Measurements from ENCODE around the gene TBCA. TPM values are rescaled to one million over a fixed set of nuclear protein-coding genes. Genes with fewer than 3 reads are reported as not detected.

Gene TBCA
- polyA plus RNA-seq, 1 of the 3 experiments (the other 2 are of a cell fraction): 199 TPM

GRCh38 chr5:77778881-77779438 lies 2.8 kb upstream of the TBCA start:
- no peak overlapping the region for H3K27ac ChIP-seq (ENCODE audit: low read depth in 2 of 2, low read length in 1 of 2)
- peaks cover 5% of the 10 kb centered on the region for H3F3A ChIP-seq (replicated peaks; ENCODE audit: insufficient read depth)
- H3K4me2 ChIP-seq: no peak overlapping the region
- CTCF ChIA-PET: no interaction called here
- TF ChIP-seq TEAD4 (IDR thresholded peaks at IDR 0.05; ENCODE audit: borderline replicate concordance, insufficient read depth) (no peak), FOSL2 (IDR thresholded peaks at IDR 0.05; ENCODE audit: borderline replicate concordance, low read depth) (no peak), FOXM1 (IDR thresholded peaks at IDR 0.05; ENCODE audit: low read depth) (no peak), NFIC (IDR thresholded peaks at IDR 0.05; ENCODE audit: borderline replicate concordance) (no peak), POLR2AphosphoS5 (IDR thresholded peaks at IDR 0.05; ENCODE audit: low read depth, low read length) (no peak), MXI1 (IDR thresholded peaks at IDR 0.05; ENCODE audit: low read depth, low read length) (no peak), RXRA (IDR thresholded peaks at IDR 0.05; ENCODE audit: borderline replicate concordance, low read depth) (no peak), RFX5 (IDR thresholded peaks at IDR 0.05; ENCODE audit: low read length) (no peak), JUND (IDR thresholded peaks at IDR 0.05) (no peak), EP300 (IDR thresholded peaks at IDR 0.05; ENCODE audit: borderline replicate concordance in 1 of 2, low read depth in 1 of 2, low read length in 1 of 2) (no peak), PBX3 (IDR thresholded peaks at IDR 0.05) (no peak), NRF1 (IDR thresholded peaks at IDR 0.05; ENCODE audit: low read depth, low read length) (no peak), RCOR1 (IDR thresholded peaks at IDR 0.05; ENCODE audit: low read length) (no peak), IRF3 (IDR thresholded peaks at IDR 0.05; ENCODE audit: low read depth, low read length) (no peak), TAF1 (IDR thresholded peaks at IDR 0.05; ENCODE audit: borderline replicate concordance, low read depth, low read length) (no peak), RAD21 (IDR thresholded peaks at IDR 0.05; ENCODE audit: low read length) (no peak)
- TF ChIP-seq, protein P1, sequence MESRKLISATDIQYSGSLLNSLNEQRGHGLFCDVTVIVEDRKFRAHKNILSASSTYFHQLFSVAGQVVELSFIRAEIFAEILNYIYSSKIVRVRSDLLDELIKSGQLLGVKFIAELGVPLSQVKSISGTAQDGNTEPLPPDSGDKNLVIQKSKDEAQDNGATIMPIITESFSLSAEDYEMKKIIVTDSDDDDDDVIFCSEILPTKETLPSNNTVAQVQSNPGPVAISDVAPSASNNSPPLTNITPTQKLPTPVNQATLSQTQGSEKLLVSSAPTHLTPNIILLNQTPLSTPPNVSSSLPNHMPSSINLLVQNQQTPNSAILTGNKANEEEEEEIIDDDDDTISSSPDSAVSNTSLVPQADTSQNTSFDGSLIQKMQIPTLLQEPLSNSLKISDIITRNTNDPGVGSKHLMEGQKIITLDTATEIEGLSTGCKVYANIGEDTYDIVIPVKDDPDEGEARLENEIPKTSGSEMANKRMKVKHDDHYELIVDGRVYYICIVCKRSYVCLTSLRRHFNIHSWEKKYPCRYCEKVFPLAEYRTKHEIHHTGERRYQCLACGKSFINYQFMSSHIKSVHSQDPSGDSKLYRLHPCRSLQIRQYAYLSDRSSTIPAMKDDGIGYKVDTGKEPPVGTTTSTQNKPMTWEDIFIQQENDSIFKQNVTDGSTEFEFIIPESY (IDR thresholded peaks at IDR 0.05; ENCODE audit: borderline replicate concordance, low read depth): no peak
- TF ChIP-seq, protein P2, sequence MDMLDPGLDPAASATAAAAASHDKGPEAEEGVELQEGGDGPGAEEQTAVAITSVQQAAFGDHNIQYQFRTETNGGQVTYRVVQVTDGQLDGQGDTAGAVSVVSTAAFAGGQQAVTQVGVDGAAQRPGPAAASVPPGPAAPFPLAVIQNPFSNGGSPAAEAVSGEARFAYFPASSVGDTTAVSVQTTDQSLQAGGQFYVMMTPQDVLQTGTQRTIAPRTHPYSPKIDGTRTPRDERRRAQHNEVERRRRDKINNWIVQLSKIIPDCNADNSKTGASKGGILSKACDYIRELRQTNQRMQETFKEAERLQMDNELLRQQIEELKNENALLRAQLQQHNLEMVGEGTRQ (IDR thresholded peaks at IDR 0.05; ENCODE audit: borderline replicate concordance, low read depth, low read length): no peak
- TF ChIP-seq, protein P3, sequence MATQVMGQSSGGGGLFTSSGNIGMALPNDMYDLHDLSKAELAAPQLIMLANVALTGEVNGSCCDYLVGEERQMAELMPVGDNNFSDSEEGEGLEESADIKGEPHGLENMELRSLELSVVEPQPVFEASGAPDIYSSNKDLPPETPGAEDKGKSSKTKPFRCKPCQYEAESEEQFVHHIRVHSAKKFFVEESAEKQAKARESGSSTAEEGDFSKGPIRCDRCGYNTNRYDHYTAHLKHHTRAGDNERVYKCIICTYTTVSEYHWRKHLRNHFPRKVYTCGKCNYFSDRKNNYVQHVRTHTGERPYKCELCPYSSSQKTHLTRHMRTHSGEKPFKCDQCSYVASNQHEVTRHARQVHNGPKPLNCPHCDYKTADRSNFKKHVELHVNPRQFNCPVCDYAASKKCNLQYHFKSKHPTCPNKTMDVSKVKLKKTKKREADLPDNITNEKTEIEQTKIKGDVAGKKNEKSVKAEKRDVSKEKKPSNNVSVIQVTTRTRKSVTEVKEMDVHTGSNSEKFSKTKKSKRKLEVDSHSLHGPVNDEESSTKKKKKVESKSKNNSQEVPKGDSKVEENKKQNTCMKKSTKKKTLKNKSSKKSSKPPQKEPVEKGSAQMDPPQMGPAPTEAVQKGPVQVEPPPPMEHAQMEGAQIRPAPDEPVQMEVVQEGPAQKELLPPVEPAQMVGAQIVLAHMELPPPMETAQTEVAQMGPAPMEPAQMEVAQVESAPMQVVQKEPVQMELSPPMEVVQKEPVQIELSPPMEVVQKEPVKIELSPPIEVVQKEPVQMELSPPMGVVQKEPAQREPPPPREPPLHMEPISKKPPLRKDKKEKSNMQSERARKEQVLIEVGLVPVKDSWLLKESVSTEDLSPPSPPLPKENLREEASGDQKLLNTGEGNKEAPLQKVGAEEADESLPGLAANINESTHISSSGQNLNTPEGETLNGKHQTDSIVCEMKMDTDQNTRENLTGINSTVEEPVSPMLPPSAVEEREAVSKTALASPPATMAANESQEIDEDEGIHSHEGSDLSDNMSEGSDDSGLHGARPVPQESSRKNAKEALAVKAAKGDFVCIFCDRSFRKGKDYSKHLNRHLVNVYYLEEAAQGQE (IDR thresholded peaks at IDR 0.05; ENCODE audit: low read depth, low read length): no peak
- H3K4me3 ChIP-seq (ENCODE audit: low read depth in 2 of 2, low read length in 1 of 2): no peak overlapping the region
- no peaks in the 10 kb centered on the region for H3K27me3 ChIP-seq (ENCODE audit: insufficient read depth)
- H3K9me2 ChIP-seq: no peaks in the 10 kb centered on the region
- POLR2A ChIA-PET: no interaction called here
- no peak overlapping the region for H3K9ac ChIP-seq
- no peaks in the 10 kb centered on the region for H3K36me3 ChIP-seq (replicated peaks in 1 of 2; ENCODE audit: control insufficient read depth in 1 of 2, insufficient read depth in 2 of 2, low read length in 1 of 2)
- 87% methylated on average over 2 of the region's 2 CpGs for WGBS (ENCODE audit: low lambda C conversion rate)
- peaks cover 0 to 14% of the 10 kb centered on the region in 2 experiments; a peak in 3 of 4 replicates for H3K4me1 ChIP-seq (ENCODE audit: control insufficient read depth in 1 of 2, insufficient read depth in 2 of 2, low read depth in 1 of 2, low read length in 1 of 2)
- H3K9me3 ChIP-seq: no peaks in the 10 kb centered on the region
- no peak overlapping the region for H2AFZ ChIP-seq (ENCODE audit: low read depth)
- H4K20me1 ChIP-seq (ENCODE audit: insufficient read depth): peaks cover 16% of the 10 kb centered on the region
- no peak for DNase-seq
- H3K79me2 ChIP-seq (ENCODE audit: insufficient read depth): peaks cover 19% of the 10 kb centered on the region
